ENCODE measurements around the gene TBCK.

GRCh38 chr4:106320235-106320634 lies 4.2 kb upstream of the TBCK start:
- TF ChIP-seq POLR2AphosphoS5 (IDR thresholded peaks at IDR 0.05; ENCODE audit: low read depth, low read length) = no peak
- TF ChIP-seq POLR2A (IDR thresholded peaks at IDR 0.05; ENCODE audit: low read depth, low read length) = no peak
- no peak for TF ChIP-seq PAX5 (IDR thresholded peaks at IDR 0.05; ENCODE audit: insufficient read depth, low read length, severe bottlenecking)
- no peak for TF ChIP-seq POU2F2 (IDR thresholded peaks at IDR 0.05; ENCODE audit: low read depth, low read length)
- no peak for TF ChIP-seq SPI1 (IDR thresholded peaks at IDR 0.05; ENCODE audit: low read depth, low read length)
- TF ChIP-seq TAF1 (IDR thresholded peaks at IDR 0.05; ENCODE audit: low read depth, low read length) = no peak
